NCI-H128 (cell line): ENCODE data around the gene ZBTB7A.

Experiments
- DNase-seq: peaks from one replicate; lab custom pipeline; 2025; ENCODE audit not compliant: unreplicated experiment; lab: John Stamatoyannopoulos, UW

ZBTB7A gene

DNA sequence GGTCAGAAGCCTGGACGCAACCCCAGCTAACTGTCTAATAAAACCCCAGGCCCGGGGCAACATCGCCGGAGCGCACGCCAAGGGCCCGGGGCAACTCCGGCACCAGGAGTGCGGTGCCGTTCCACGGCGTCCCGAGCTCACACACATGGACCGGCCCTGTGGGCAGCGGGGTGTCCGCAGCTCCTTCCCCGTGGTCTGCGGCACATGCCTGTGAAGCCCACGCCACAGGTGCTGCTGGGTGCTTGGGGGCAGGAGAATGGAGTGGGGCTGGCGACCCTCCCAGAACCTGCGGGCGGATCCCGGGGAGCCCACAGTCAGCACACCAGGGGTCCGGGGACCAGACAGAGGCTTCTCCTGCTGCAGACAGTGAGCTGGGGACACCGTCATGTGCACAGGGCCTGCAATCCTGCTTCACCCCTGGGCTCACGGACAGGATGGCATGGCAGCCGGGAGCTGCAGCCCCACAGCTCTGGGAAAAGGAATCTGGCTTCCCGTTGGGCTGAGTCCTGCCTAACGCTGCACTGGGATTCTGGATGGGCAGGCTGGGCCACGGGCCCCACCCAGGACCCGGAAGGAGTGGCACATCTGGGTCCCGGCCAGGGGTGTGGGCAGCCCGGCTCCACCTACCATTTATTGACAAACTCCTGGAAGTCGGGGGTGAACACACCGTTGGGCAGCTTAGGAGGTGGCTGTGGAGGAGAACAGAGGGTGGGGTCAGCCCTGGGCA, 28.2 kb upstream of the ZBTB7A start:
- DNase-seq = no peak

DNA sequence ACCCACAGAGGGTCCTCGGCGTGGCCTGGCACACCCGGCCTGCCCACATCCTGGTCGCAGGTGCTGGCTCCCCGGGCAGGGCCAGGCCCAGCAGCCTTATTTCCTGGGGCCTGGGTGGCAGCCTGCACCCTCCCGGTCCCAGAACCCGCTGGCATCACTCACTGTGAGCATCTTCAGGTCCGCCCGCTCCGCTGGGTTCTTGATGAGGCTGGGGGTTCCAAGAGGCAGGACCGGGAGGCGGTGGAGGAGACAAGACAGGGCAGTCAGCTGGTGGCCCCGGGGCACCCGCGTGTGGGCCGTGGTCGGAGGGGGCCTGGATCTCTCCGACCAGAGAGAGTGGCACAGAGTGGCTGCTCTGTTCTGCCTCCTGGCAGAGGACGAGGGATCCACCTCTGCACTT, 27.6 kb upstream of the ZBTB7A start:
- no peak for DNase-seq

DNA sequence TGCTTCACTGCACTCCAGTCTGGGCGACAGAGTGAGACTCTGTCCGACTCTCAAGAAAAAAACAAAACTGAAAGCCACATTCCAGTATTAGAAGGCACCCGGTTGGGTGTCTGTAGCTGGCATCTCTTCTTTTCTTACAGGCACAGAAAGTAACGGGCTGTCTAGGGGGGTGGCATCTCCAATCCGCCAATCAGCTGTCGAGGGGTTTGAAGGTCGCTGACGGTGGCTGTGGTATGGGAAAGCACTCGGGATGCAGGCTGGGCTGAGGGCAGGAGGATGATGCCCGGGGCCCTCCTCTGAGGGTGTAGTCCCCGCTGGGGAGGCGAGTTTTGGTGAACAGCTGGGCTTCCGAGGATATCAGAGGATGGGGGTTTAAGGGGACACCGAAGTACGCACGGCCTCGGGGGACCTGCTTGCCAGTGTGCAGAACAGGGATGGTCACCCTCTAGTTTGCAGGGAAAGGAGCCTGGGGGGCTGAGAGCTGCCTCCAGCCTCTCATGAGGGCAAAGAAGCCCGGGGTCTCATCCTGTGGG, 27.0 kb upstream of the ZBTB7A start:
- DNase-seq = no peak

DNA sequence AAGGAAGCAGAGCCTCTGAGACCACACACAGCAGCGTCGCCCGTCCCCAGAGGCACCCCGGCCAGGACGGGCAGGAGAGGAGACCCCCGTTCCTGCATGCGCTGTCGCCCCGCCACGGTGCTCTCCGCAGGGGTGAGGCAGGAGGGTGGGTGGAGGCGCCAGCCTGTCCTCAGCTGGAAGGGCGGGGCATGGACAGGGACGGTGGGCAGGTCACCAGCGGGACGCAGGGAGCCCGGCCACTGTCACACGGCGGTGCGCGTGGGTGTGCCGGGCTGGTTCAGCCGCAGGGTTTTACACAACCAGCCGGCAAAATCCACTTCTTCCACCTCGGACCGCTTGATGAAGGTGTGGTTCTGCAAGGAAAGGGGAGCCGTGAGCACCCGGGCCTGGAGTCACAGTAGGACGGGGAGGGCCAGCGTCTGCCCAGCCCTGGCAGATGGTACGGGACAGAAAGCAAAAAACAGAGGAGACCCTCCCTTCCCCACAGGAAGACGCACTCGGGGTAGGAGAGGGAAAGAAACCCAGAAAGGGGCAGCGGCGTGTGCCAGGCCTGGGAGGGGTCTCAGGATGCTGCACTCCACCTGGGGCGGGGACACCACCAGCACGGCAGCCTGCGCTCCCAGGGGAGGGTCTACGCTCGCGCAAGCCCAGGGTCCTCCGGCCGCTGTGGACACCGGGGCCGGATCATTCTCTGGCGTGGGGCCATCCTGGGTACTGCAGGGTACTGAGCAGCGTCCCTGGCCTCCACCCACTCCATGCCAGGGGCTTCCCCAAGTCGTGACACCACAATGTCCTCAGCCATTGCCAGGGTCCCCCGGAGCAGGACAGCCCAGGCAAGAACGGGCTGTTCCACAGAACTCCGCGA, 23.9 kb upstream of the ZBTB7A start:
- DNase-seq = no peak

DNA sequence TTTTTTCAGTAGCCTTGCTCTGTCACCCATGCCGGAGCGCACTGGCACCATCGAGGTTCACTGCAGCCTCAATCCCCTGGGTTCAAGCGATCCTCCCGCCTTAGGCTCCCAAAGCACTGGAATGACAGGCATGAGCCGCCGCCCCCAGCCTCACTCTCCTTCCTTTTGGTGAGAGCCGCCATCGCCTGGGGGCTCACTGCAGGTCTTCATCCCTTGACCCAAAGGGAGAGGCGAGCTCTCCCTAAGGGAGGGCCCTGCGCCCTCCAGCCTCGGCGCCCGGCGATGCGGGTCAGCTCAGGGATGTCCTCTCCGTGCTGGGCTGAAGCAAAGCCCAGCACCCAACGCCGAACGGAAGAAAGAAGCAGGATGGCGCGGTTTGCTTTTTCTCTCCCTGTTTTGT, 23.2 kb upstream of the ZBTB7A start:
- DNase-seq = no peak

DNA sequence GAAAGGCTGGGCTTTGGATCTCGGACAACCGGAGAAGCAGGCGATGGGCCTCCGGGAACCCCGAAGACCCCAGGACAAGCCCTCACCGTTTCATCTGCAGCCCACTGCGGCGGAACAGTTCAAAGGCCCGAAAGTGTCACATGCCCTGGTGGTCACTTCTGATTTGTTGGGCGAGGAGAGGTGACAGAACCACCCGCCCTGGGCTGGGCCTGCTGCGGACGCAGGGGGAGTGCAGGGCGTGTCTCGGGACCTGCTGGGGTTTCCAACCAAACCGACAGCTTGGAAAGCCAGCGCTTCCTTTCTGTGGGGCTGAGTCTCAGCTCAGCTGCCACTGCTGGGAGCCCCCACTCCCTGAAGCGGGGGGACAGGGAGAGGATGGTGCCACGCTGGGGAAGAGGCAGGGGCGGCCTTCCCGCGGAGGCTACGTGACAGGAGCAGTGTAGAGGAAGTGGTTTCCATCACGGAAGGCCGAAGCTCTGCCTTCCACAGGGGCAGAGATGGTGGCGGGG, 22.8 kb upstream of the ZBTB7A start:
- DNase-seq = no peak

DNA sequence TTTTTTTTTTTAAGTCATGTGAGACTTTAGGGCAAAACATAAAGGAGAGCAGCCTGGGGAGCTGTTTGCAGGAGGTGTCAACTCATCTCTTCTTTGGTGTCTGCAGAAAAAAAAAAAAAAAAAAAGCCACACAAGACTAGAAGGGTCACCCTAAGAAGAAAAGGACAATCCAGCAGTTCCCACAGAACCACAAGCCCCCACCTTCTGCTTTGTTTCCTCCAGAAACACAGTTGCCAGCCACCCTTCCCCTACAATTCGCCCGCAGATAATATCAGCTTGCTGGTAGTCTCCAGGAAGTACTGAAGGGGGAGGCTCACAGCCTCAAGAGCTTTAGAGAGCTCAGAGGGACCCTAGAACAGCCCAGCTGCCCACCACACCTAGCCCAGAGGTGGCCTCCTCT, 22.3 kb upstream of the ZBTB7A start:
- DNase-seq = no peak

DNA sequence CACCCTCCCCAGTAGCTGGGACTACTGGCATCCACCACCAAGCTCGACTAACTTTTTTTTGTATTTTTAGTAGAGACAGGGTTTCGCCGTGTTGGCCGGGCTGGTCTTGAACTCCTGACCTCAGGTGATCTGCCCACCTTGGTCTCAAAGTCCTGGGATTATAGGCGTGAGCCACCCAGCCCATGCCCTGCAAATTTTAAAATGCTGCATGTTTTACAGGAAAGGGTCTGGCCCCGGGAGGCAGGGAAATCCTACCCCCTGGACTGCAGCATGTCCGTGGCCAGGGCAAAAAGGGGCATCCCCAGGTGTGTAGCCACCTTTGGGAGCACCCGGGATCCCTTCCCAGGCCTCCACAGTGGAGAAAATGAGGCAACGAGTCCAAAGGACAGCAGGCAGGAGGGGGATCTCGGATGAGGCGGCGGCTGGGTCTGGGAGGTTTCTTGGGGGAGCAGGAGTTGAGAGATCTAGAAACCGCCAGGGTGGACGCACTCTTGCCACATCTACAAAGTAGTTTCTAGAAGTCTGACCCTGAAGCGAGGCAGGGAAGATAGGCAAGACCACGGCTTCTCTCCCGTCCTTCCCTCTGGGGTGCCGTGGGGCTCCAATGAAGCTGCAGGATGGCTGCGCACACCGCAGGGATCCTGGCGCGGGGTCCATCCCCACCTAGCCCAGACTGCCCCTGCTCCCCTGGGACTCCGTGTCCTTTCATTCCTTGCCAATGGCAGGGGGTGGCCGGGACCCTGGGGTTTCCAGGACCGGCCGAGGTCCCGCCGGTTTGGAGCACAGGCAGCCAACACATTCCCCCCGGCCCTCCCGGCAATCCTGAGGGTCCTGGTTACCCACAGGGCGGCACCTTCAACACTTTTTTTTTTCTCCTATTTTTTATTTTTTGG, 21.3 kb upstream of the ZBTB7A start:
- no peak for DNase-seq

DNA sequence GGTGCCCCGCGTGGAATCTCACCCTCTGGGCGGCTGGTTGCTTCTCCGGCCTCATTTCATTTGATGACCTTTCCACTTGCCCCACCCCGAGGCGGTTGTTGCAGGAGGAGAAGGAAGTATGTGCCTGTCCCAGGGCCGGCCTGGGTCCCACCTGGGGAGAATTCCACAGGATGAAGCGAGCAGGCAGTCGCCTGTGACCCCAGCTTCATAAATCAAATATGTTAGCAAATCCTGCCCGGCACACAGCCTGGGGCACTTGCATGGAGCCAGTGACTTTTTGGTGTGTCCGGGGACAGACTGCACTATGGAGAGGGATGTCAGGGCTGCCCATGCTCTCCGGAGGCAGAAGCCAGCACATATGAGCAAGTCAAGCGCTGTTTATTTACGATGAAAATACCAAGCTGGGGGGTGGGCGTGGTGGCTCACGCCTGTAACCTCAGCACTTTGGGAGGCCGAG, 19.7 kb upstream of the ZBTB7A start:
- no peak for DNase-seq

DNA sequence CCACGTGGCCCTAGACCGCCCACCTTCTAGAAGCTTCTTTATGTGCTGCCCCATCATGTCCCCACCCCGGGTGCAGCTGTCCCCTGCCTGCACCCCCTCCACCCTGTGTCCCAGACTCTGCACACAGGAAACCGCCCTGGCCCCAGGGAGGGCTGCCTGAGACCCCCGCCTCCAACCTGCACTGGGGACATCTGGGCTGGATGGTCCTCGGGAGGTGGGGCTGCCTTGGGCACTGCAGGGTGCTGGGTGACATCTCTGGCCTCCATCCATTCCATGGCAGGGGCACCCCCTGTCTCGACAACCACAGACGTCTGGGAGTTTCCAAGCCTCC, 17.8 kb upstream of the ZBTB7A start:
- DNase-seq = no peak

DNA sequence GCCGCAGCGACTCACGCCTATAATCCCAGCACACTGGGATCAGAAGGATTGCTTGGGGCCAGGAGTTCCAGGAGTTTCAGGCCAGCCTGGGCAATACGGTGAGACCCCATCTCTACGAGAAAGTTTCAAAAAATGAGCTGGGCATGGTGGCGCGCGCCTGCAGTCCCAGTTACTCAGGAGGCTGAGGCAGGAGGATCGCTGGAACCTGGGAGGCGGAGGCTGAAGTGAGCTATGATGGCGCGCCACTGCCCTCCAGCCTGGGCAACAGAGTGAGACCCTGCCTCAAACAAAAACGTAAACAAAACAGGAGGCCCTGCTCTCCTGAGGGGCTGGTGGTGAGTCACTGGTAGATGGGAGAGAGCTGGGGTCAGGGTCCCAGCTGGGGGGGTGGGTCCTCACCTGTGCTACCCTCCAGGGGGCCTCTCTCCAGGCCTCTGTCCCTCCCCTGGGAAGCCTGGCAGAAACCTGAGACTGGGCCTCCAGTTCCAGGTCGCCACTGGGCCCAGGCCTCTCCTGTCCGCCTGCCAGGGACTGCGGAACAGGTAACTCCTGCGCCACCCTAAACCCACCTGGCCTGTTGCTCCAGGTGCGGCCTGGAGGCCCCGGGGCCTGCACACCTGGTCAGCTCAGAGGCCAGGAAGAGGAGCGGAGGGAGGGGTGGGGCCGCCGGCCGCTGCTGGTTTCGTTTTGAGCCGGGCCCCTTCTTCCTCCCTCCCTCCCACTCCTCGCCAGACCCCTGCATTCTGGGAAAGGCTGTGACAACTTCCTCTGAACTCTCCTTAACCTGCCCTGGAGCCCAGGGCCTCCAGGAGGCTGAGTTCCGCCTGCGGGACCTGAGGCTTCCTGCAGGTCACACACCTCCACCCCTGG, 17.2 kb upstream of the ZBTB7A start:
- no peak for DNase-seq

DNA sequence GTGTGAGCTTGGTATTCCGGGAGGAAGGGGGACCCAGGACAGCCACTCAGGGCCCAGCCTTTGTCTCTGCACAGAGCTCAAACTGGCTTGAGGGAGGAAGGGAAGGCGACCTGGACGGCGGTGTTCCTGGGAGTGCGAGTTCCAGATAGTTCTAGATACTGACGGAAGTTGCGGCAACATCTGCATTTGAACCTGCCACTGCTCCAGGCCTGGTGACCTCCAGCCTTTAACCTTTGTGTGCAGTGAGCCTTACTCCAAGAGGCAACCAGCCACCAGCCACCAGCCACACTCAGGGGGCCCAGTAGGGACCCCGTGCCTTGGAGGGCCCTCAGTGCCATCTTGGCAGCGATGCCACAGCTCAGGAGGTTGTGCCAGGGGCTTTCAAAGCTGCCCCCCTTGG, 15.5 kb upstream of the ZBTB7A start:
- DNase-seq = no peak

DNA sequence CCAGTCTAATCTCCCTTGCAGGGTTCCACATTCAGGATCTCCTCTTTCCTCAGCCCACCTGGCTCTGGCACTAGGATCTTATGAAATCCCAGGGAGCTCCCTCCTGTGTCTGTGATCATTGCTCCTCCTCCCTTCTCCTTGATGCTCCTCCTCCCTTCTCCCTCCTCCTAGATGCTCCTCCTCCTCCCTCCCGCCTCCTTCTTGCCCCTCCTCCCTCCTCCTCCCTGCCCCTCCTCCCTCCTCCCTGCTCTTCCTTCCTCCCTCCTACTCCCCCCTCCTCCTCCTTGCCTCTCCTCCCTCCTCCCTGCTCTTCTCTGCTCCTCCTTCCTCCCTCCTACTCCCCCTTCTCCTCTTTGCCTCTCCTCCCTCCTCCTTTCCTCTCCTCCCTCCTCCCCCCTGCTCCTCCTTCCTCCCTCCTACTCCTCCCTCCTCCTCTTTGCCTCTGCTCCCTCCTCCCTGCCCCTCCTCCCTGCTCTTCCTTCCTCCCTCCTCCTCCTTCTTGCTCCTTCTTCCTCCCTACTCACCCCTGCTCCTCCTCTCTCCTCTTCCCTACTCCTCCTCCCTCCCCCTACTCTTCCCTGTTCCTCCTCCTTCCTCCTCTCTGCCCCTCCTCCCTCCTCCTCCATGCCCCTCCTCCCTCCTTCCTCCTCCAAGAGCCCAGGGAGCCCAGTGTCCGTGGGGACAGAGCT, 14.9 kb upstream of the ZBTB7A start:
- DNase-seq = no peak

DNA sequence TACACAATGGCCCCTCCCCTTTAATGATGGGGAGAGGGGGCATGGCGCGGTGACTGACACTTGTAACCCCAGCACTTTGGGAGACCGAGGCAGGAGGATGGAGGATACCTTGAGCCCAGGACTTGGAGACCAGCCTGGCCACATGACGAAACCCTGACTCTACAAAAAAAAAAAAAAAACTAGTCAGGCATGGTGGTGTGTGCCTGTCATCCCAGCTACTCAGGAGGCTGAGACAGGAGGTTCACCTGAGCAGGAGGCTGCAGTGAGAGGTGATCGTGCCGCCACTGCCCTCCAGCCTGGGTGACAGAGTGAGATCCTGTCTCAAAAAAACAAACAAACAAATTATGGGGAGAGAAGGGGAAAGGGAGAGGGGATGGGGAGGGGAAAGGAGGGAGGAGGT, 13.8 kb upstream of the ZBTB7A start:
- no peak for DNase-seq

DNA sequence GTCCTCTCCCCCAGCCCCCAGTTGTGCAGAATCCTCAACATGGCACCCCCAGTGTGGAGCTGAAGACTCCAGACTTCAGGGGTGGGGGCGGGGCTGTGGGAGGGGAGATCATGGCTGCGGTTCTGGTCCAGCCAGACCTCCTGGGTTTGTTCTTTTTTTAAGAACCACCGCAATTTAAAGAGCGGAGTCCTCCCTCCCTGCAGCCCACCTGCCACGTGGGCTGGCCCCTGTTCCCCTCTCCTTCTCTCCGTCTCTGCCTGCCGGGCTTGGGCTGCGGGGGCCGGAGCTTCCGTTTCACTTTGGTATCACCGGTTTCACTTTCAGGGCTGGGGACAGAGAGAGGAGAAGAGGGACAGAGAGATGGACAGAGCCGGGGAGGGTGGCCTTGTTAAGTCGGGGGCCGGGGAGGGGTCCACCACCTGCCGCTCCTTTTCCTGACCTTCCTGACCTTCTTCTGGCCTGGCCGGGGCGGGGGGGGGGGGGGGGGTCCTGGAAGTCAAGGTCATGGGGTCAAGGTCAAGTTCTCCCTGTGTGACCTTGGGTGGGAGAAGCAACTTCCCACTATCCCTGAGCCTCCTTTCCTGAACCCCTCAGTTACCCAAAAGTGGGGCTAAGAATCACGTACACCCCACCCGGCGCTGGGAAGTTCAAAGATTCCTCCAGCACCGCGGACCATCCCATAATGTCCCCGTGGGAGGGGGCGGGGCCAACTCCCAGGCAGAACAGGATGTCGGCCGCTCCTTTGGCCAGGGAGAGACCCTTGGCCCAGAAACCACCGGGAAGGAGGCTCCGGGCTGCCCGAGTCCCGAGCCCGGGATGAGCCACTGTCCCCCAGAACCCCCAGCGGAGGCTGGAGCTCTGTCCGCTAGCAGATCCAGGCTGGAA, 11.3 kb upstream of the ZBTB7A start:
- DNase-seq = no peak

DNA sequence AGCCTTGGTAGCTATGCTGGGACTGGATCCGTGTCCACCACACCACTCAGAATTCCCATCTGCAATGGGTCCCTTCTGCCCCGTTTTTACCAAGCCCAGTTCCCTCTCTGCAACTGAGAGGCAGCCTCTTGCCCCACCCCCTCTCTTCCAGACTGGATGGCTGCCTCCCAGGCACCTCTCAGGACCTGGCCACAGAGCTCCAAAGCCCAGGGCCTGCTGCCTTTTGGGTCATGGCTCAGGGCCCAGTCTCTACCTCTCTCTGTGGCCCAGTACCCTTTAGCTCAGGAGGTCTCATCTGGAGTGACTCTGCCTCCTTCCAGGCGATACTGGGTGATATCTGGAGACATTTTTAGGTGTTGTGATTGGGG, 10.3 kb upstream of the ZBTB7A start:
- DNase-seq = no peak

DNA sequence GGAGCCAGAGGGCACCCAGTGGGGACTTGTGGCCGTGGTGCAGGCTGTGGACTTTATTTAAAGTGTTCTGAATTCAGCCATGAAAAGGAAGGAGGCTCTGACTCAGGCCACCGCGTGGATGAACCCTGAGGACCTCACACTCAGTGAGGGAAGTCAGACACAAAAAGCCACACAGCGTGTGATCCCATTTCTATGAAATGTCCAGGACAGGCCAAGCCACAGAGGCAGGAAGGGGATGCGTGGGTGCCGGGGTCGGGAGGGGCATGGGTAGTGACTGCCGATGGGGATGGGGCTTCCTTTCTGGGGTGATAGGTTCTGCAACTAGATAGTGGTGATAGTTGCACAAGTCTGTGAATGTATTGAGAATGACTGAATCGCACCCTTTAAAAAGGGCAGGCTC, 8.7 kb upstream of the ZBTB7A start:
- no peak for DNase-seq

DNA sequence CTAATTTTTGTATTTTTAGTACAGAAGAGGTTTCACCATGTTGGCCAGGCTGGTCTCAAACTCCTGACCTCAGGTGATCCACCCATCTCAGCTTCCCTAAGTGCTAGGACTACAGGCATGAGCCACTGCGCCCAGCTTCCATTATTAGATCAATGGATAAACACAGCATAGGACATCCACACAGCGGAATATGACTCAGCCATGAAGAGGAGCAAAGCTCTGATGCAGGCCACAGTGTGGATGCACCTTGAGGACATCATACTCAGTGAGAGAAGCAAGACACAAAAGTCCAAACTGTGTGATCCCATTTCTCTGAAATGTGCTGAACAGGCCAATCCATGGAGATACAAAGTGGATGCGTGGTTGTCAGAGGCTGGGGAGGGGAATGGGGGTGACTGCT, 4.9 kb upstream of the ZBTB7A start:
- DNase-seq = no peak
